ENCODE data around the gene KDM4C.

- TF ChIP-seq CTCF (IDR thresholded peaks at IDR 0.05), result no peak
- TF ChIP-seq EP300 (IDR thresholded peaks at IDR 0.05), result no peak
- no peak for TF ChIP-seq POLR2A (IDR thresholded peaks at IDR 0.05)
- no peak for TF ChIP-seq POLR2AphosphoS5 (IDR thresholded peaks at IDR 0.05)
Observed at GRCh38 chr9:7094576-7094975, 336.8 kb downstream of the KDM4C start.
